ENCODE data around the gene KCTD10. TPM values are rescaled to one million over a fixed set of nuclear protein-coding genes. Genes with fewer than 3 reads are reported as not detected.
A peak's percentile ranks its signal among the peaks of the same experiment; 100 is the strongest.

KCTD10 gene
- total and polyA plus RNA-seq, 9 of the 15 experiments (the other 6 are each of a cell fraction or from before 2014, with no cell fraction given), result 1.9 to 37.5 (median 15.7) TPM

- no peak; a peak in 1 of 4 replicates for TF ChIP-seq FOXK2 (conservative IDR thresholded peaks at IDR 0.05 in 1 of 2, IDR thresholded peaks at IDR 0.05 in 1 of 2; ENCODE audit: low read depth in 2 of 2)
- TF ChIP-seq GTF3C2 (IDR thresholded peaks at IDR 0.05; ENCODE audit: borderline replicate concordance, extremely low read depth, insufficient read length), result no peak
- TF ChIP-seq MAZ (CRISPR knock-in tag; conservative IDR thresholded peaks at IDR 0.05 in 1 of 2, IDR thresholded peaks at IDR 0.05 in 1 of 2), result 0 out of 4 replicates have a peak, but pooled peaks of 1 of the 2 experiments have one; percentile 17
- TF ChIP-seq FOXP4 (CRISPR knock-in tag; IDR thresholded peaks at IDR 0.05; ENCODE audit: borderline replicate concordance), result no peak
- TF ChIP-seq RB1 (IDR thresholded peaks at IDR 0.05; ENCODE audit: low read depth), result 0 out of 2 replicates have a peak, but pooled peaks have one; percentile 29
- 0 out of 2 replicates have a peak, but pooled peaks have one; percentile 16 for TF ChIP-seq MXI1 (IDR thresholded peaks at IDR 0.05; ENCODE audit: low read depth, low read length)
- 0 out of 2 replicates have a peak, but pooled peaks have one; percentile 21 for TF ChIP-seq HCFC1 (IDR thresholded peaks at IDR 0.05; ENCODE audit: low read depth, low read length)
- TF ChIP-seq MCM2 (IDR thresholded peaks at IDR 0.05; ENCODE audit: low read depth), result no peak
- TF ChIP-seq ETS2 (tag; IDR thresholded peaks at IDR 0.05; ENCODE audit: borderline replicate concordance, poor library complexity, severe bottlenecking), result no peak
- no peak for TF ChIP-seq NEUROD1 (IDR thresholded peaks at IDR 0.05; ENCODE audit: borderline replicate concordance, low read depth, low read length, partially characterized antibody)
- TF ChIP-seq PYGO2 (tag; IDR thresholded peaks at IDR 0.05), result no peak
- no peak for TF ChIP-seq KDM5B (IDR thresholded peaks at IDR 0.05; ENCODE audit: insufficient replicate concordance, low read depth, low read length)
- 0 out of 2 replicates have a peak, but pooled peaks have one; percentile 60 for TF ChIP-seq XRCC5 (IDR thresholded peaks at IDR 0.05; ENCODE audit: low read depth, low read length)
- peak; percentile 51; the same call in 1 of the 2 replicates for TF ChIP-seq CREM (IDR thresholded peaks at IDR 0.05; ENCODE audit: low read depth)
- 0 out of 2 replicates have a peak, but pooled peaks have one; percentile 10 for TF ChIP-seq BHLHE40 (IDR thresholded peaks at IDR 0.05; ENCODE audit: low read length)
- TF ChIP-seq ZNF239 (CRISPR knock-in tag; IDR thresholded peaks at IDR 0.05), result no peak
These were observed 49.0 kb downstream of the KCTD10 start (continued) for GRCh38 chr12:109428037-109428629.
